ENCODE results near the gene SYTL3.
A peak's percentile ranks its signal among the peaks of the same experiment; 100 is the strongest.

Gene SYTL3

DNA sequence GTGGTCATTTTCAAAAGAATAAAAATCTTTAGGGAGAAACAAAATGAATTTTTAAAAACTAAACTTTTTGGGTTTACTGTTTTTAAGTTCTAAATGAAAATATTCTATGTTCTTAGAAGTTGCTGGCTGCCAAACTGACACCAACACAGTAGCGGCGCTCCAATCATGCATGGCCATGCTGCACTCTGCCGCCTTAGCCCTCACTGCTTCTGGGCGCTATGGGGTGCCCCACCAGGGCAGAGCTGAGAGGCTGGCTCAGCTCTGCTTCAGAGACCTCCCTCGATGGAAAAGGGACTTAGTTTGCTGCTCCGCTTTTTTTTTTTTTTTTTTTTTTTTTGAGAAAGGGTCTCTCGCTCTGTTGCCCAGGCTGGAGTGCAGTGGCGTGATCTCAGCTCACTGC is 148.5 kb downstream of the SYTL3 start:
- Histone ChIP-seq H4K12ac (ENCODE audit: low read depth, low read length) (no peak overlapping the region), H3K4me1 (ENCODE audit: control insufficient read depth in 1 of 2, insufficient read depth in 2 of 2, low read length in 2 of 2) (peaks cover 15 to 33% of the 10 kb centered on the region in 2 experiments), H3K27ac (ENCODE audit: low read depth, low read length) (no peak overlapping the region), H3K18ac (ENCODE audit: low read length) (no peak overlapping the region), H3K79me1 (ENCODE audit: low read length) (peaks cover 4% of the 10 kb centered on the region), H3K4me2 (ENCODE audit: low read length) (no peak overlapping the region), H2AFZ (ENCODE audit: insufficient read depth, low read length, poor library complexity) (no peak overlapping the region), H2BK5ac (ENCODE audit: low read depth, low read length, poor library complexity) (no peak overlapping the region), H3K36me3 (ENCODE audit: control insufficient read depth in 1 of 2, insufficient read depth in 2 of 2, low read length in 2 of 2) (peaks cover 15 to 25% of the 10 kb centered on the region in 2 experiments), H3K9me3 (ENCODE audit: insufficient read depth, low read depth, low read length) (no peaks in the 10 kb centered on the region), H3K14ac (ENCODE audit: low read length) (no peak overlapping the region), H2BK120ac (ENCODE audit: insufficient read depth, low read length, poor library complexity) (no peak overlapping the region), H2BK12ac (ENCODE audit: low read length) (no peak overlapping the region), H3K4ac (ENCODE audit: low read depth, low read length) (peak overlapping the region; percentile 99), H3K9ac (ENCODE audit: low read length) (no peak overlapping the region), H4K91ac (ENCODE audit: low read depth, low read length) (no peak overlapping the region), H3K27me3 (ENCODE audit: insufficient read depth, low read length) (no peaks in the 10 kb centered on the region), H4K8ac (ENCODE audit: low read depth, low read length) (no peak overlapping the region), H3K79me2 (ENCODE audit: control insufficient read depth, insufficient read depth, low read length, poor library complexity) (peaks cover 39% of the 10 kb centered on the region), H3K4me3 (ENCODE audit: low read depth, low read length) (no peak overlapping the region), H3K23ac (ENCODE audit: low read length) (no peak overlapping the region), H2AK5ac (ENCODE audit: low read length) (no peak overlapping the region)
- WGBS (ENCODE audit: extremely low coverage, insufficient coverage, insufficient read length): no CpG with 5 or more reads among the region's 8 CpGs
- DNase-seq: no peak

GRCh38 chr6:158799051-158799792 is 149.4 kb downstream of the SYTL3 start:
- Histone ChIP-seq H3K4me1 (ENCODE audit: control insufficient read depth in 1 of 2, insufficient read depth in 2 of 2, low read length in 2 of 2) (peaks cover 12 to 31% of the 10 kb centered on the region in 2 experiments), H4K12ac (ENCODE audit: low read depth, low read length) (no peak overlapping the region), H3K27ac (ENCODE audit: low read depth, low read length) (no peak overlapping the region), H3K9me3 (ENCODE audit: insufficient read depth, low read depth, low read length) (no peaks in the 10 kb centered on the region), H4K8ac (ENCODE audit: low read depth, low read length) (no peak overlapping the region), H3K14ac (ENCODE audit: low read length) (no peak overlapping the region), H3K36me3 (ENCODE audit: control insufficient read depth in 1 of 2, insufficient read depth in 2 of 2, low read length in 2 of 2) (peaks cover 11 to 22% of the 10 kb centered on the region in 2 experiments), H3K79me1 (ENCODE audit: low read length) (peaks cover 6% of the 10 kb centered on the region), H2BK5ac (ENCODE audit: low read depth, low read length, poor library complexity) (no peak overlapping the region), H2BK120ac (ENCODE audit: insufficient read depth, low read length, poor library complexity) (no peak overlapping the region), H3K4ac (ENCODE audit: low read depth, low read length) (peak overlapping the region; percentile 99), H4K91ac (ENCODE audit: low read depth, low read length) (no peak overlapping the region), H2AK5ac (ENCODE audit: low read length) (no peak overlapping the region), H3K23ac (ENCODE audit: low read length) (no peak overlapping the region), H3K4me2 (ENCODE audit: low read length) (no peak overlapping the region), H3K27me3 (ENCODE audit: insufficient read depth, low read length) (no peaks in the 10 kb centered on the region), H2BK12ac (ENCODE audit: low read length) (no peak overlapping the region), H3K4me3 (ENCODE audit: low read depth, low read length) (no peak overlapping the region), H2AFZ (ENCODE audit: insufficient read depth, low read length, poor library complexity) (no peak overlapping the region), H3K79me2 (ENCODE audit: control insufficient read depth, insufficient read depth, low read length, poor library complexity) (peaks cover 33% of the 10 kb centered on the region), H3K18ac (ENCODE audit: low read length) (no peak overlapping the region), H3K9ac (ENCODE audit: low read length) (no peak overlapping the region)
- WGBS (ENCODE audit: extremely low coverage, insufficient coverage, insufficient read length): no CpG with 5 or more reads among the region's 11 CpGs
- DNase-seq: no peak

DNA sequence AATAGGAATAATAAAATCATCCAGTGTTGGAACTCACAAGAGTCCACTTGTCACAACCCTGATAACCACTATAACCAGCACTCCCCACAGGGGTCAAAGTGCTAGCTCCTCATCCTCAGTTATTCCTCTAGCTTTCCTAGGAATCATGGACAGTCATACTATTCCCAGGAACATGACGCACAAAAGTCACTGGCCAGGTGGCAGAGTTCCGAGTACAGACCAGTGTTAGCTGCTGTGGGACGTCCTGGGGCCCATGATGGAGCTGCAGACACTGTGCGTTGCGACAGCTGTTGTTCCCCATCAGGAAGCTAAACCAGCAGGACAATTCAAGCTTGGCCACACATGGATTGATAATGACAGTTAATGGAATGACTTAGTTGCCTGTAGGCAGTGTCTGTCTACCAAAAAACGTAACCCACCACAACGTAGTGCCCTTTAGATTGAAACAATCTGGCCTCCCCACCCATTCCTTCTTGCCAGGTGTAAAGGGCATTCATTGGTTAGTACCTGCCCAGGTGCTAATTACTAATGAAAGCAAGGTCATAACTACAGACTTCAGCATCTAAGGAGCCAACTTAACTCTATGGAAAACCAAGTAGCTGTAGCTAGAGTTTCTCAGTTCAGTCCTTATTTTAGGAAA is 151.9 kb downstream of the SYTL3 start:
- H4K8ac ChIP-seq (ENCODE audit: low read depth, low read length): no peak overlapping the region
- H3K18ac ChIP-seq (ENCODE audit: low read length): no peak overlapping the region
- H3K27ac ChIP-seq (ENCODE audit: low read depth, low read length): no peak overlapping the region
- H3K79me1 ChIP-seq (ENCODE audit: low read length): peaks cover 9% of the 10 kb centered on the region
- H3K4me2 ChIP-seq (ENCODE audit: low read length): no peak overlapping the region
- H3K14ac ChIP-seq (ENCODE audit: low read length): no peak overlapping the region
- no CpG with 5 or more reads among the region's 7 CpGs for WGBS (ENCODE audit: extremely low coverage, insufficient coverage, insufficient read length)
- no peak overlapping the region for H2AK5ac ChIP-seq (ENCODE audit: low read length)
- no peak overlapping the region for H3K9ac ChIP-seq (ENCODE audit: low read length)
- H2BK5ac ChIP-seq (ENCODE audit: low read depth, low read length, poor library complexity): no peak overlapping the region
- peaks cover 22% of the 10 kb centered on the region for H3K79me2 ChIP-seq (ENCODE audit: control insufficient read depth, insufficient read depth, low read length, poor library complexity)
- H2BK120ac ChIP-seq (ENCODE audit: insufficient read depth, low read length, poor library complexity): no peak overlapping the region
- H2AFZ ChIP-seq (ENCODE audit: insufficient read depth, low read length, poor library complexity): no peak overlapping the region
- no peak overlapping the region for H3K4me3 ChIP-seq (ENCODE audit: low read depth, low read length)
- H3K27me3 ChIP-seq (ENCODE audit: insufficient read depth, low read length): no peaks in the 10 kb centered on the region
- peak; percentile 60 to 71 for DNase-seq
- peaks cover 20 to 37% of the 10 kb centered on the region in 2 experiments for H3K4me1 ChIP-seq (ENCODE audit: control insufficient read depth in 1 of 2, insufficient read depth in 2 of 2, low read length in 2 of 2)
- no peak overlapping the region for H2BK12ac ChIP-seq (ENCODE audit: low read length)
- no peak overlapping the region for H3K23ac ChIP-seq (ENCODE audit: low read length)
- no peaks in the 10 kb centered on the region for H3K9me3 ChIP-seq (ENCODE audit: insufficient read depth, low read depth, low read length)
- no peak overlapping the region for H4K12ac ChIP-seq (ENCODE audit: low read depth, low read length)
- peaks cover 9 to 14% of the 10 kb centered on the region in 2 experiments for H3K36me3 ChIP-seq (ENCODE audit: control insufficient read depth in 1 of 2, insufficient read depth in 2 of 2, low read length in 2 of 2)
- H4K91ac ChIP-seq (ENCODE audit: low read depth, low read length): no peak overlapping the region
- H3K4ac ChIP-seq (ENCODE audit: low read depth, low read length): peak overlapping the region; percentile 93

GRCh38 chr6:158803733-158804143 is 153.9 kb downstream of the SYTL3 start:
- H3K36me3 ChIP-seq (ENCODE audit: control insufficient read depth in 1 of 2, insufficient read depth in 2 of 2, low read length in 2 of 2): peaks cover 13 to 24% of the 10 kb centered on the region in 2 experiments
- H2BK5ac ChIP-seq (ENCODE audit: low read depth, low read length, poor library complexity): no peak overlapping the region
- no peak overlapping the region for H3K4me3 ChIP-seq (ENCODE audit: low read depth, low read length)
- H2AFZ ChIP-seq (ENCODE audit: insufficient read depth, low read length, poor library complexity): no peak overlapping the region
- H4K91ac ChIP-seq (ENCODE audit: low read depth, low read length): no peak overlapping the region
- H3K79me2 ChIP-seq (ENCODE audit: control insufficient read depth, insufficient read depth, low read length, poor library complexity): peaks cover 18% of the 10 kb centered on the region
- no peak overlapping the region for H3K4ac ChIP-seq (ENCODE audit: low read depth, low read length)
- no peak overlapping the region for H2BK120ac ChIP-seq (ENCODE audit: insufficient read depth, low read length, poor library complexity)
- no peak overlapping the region for H3K9ac ChIP-seq (ENCODE audit: low read length)
- H4K12ac ChIP-seq (ENCODE audit: low read depth, low read length): no peak overlapping the region
- no peak overlapping the region for H2AK5ac ChIP-seq (ENCODE audit: low read length)
- peaks cover 9% of the 10 kb centered on the region for H3K79me1 ChIP-seq (ENCODE audit: low read length)
- peak overlapping the region; percentile 80 for H3K27ac ChIP-seq (ENCODE audit: low read depth, low read length)
- peak; percentile 88 to 94 for DNase-seq
- no CpG with 5 or more reads among the region's 5 CpGs for WGBS (ENCODE audit: extremely low coverage, insufficient coverage, insufficient read length)
- H3K18ac ChIP-seq (ENCODE audit: low read length): no peak overlapping the region
- no peaks in the 10 kb centered on the region for H3K9me3 ChIP-seq (ENCODE audit: insufficient read depth, low read depth, low read length)
- no peak overlapping the region for H4K8ac ChIP-seq (ENCODE audit: low read depth, low read length)
- no peaks in the 10 kb centered on the region for H3K27me3 ChIP-seq (ENCODE audit: insufficient read depth, low read length)
- no peak overlapping the region for H3K23ac ChIP-seq (ENCODE audit: low read length)
- H3K14ac ChIP-seq (ENCODE audit: low read length): peak overlapping the region; percentile 8
- H3K4me2 ChIP-seq (ENCODE audit: low read length): peak overlapping the region; percentile 27
- H3K4me1 ChIP-seq (ENCODE audit: control insufficient read depth in 1 of 2, insufficient read depth in 2 of 2, low read length in 2 of 2): peaks cover 18 to 36% of the 10 kb centered on the region in 2 experiments
- no peak overlapping the region for H2BK12ac ChIP-seq (ENCODE audit: low read length)

All from trophoblast cell (in vitro differentiated cells and primary cell).